ENCODE data around the gene CCSER1. TPM values are rescaled to one million over a fixed set of nuclear protein-coding genes. Genes with fewer than 3 reads are reported as not detected.

Gene CCSER1
- polyA plus RNA-seq, 3 donors from 2014 or later: 0.13 to 0.99 (median 0.90) TPM

DNA sequence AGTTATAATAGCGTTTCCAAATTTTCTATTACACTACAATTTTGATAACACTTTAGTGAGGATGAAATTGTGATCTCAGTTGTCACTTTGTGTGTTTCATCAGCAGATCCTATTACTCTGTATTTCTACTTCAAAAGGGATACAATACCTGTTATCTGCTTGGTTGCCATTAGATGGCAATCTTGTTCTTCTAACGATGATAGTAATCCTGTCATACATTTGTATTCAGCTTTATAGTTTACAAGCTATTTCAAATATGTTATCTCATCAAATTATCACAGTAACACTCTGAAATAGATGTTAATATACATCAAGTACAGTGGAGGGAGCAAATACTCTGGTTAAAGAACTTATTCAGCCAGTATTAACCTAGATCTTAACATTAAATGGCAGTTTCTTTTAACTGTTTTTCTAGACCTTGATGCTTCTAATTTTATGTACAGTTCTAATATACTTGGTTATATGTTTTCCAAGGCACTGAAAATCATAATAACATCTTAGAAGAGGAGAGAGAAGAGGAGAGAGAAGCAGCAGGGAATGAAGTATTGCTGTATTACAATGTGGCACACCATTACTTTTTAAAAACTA, 292.0 kb downstream of the CCSER1 start:
- DNase-seq: no peak
- H3K27me3 Mint-ChIP-seq (ENCODE audit: low read depth in 3 of 3): no peaks in the 10 kb centered on the region
- no peak overlapping the region for H3K4me3 Mint-ChIP-seq
- no peak overlapping the region for H3K27ac Mint-ChIP-seq
- peaks cover 0 to 2% (median 0%) of the 10 kb centered on the region in 3 donors for H3K36me3 Mint-ChIP-seq
- no peaks in the 10 kb centered on the region for H3K4me1 Mint-ChIP-seq
- H3K9me3 Mint-ChIP-seq: peaks cover 0 to 12% (median 4%) of the 10 kb centered on the region in 6 donors

DNA sequence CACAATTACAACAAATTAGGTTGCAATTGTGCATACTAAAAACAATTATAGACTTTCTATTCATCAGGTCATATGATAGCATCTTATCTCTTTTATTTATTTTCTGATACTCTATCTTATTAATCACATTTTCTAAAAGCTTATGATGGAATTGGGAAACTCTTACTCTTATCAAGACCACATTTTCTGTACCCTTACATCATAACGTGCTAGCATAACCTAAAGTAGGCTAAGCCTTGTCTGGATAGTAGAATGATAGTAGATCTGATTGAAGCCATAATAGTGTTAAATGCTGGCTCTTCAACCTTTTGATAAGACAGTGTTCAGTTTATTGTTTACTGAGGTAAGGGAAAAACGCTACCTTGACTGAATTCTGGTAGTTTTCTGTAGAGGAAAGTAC, 294.0 kb downstream of the CCSER1 start:
- Mint-ChIP-seq H3K27me3 (ENCODE audit: low read depth in 3 of 3) (no peaks in the 10 kb centered on the region), H3K27ac (no peak overlapping the region), H3K36me3 (peaks cover 0 to 4% (median 0%) of the 10 kb centered on the region in 3 donors), H3K4me3 (no peak overlapping the region), H3K9me3 (peaks cover 0 to 21% (median 4%) of the 10 kb centered on the region in 6 donors), H3K4me1 (no peaks in the 10 kb centered on the region)
- DNase-seq: no peak

DNA sequence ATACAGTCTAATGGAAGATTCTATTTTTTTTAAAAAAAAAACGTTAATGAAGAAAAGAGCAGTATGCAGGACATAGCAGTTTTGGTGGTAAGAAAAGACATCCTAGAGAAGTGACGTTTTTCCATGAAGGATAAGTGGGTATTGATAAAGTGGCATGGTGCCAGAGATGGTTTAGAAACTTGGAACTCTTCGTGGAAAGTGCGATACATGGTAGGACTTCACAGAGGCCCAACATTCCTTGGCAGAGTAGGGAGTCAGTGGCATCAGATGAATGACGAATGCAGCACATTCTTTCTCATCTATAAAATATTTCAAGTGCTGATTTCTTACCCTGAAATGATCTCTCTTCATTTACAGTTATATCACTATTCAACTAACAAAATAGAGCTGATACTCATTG, 298.7 kb downstream of the CCSER1 start:
- H3K9me3 Mint-ChIP-seq: peaks cover 0 to 26% (median 2%) of the 10 kb centered on the region in 6 donors
- no peak overlapping the region for H3K4me3 Mint-ChIP-seq
- no peaks in the 10 kb centered on the region for H3K4me1 Mint-ChIP-seq
- peaks cover 0 to 4% (median 0%) of the 10 kb centered on the region in 3 donors for H3K36me3 Mint-ChIP-seq
- no peak for DNase-seq
- no peak overlapping the region for H3K27ac Mint-ChIP-seq
- H3K27me3 Mint-ChIP-seq (ENCODE audit: low read depth in 3 of 3): no peaks in the 10 kb centered on the region

- no peak overlapping the region for H3K4me3 Mint-ChIP-seq
- H3K27ac Mint-ChIP-seq: no peak overlapping the region
- peaks cover 2 to 19% (median 4%) of the 10 kb centered on the region in 6 donors for H3K9me3 Mint-ChIP-seq
- DNase-seq: no peak
- no peaks in the 10 kb centered on the region for H3K27me3 Mint-ChIP-seq (ENCODE audit: low read depth in 3 of 3)
- H3K4me1 Mint-ChIP-seq: no peaks in the 10 kb centered on the region
- H3K36me3 Mint-ChIP-seq: no peaks in the 10 kb centered on the region
Observed at GRCh38 chr4:90438522-90438921, 311.3 kb downstream of the CCSER1 start.

DNA sequence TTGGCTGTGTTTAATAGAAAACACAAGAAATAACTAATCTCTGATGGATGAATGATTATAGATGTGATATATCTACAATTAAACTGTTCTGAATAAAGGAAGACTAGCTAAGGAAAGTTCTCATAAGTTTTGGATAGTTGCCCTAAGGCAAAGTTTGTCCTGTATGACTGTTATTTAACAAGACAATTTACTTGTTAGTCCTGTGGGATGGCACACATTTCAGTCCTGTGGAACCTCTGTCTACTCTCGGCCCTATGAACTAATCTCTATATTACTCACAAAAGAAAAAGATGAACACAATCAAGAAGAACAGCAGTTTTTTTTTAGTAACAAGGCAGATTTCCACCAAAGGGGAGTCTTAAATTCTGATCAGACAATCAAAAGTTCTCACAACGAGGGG, 314.6 kb downstream of the CCSER1 start:
- Mint-ChIP-seq H3K27ac (no peak overlapping the region), H3K4me3 (no peak overlapping the region), H3K9me3 (peaks cover 2 to 26% (median 3%) of the 10 kb centered on the region in 6 donors), H3K36me3 (no peaks in the 10 kb centered on the region), H3K27me3 (ENCODE audit: low read depth in 3 of 3) (no peaks in the 10 kb centered on the region), H3K4me1 (no peaks in the 10 kb centered on the region)
- no peak for DNase-seq

DNA sequence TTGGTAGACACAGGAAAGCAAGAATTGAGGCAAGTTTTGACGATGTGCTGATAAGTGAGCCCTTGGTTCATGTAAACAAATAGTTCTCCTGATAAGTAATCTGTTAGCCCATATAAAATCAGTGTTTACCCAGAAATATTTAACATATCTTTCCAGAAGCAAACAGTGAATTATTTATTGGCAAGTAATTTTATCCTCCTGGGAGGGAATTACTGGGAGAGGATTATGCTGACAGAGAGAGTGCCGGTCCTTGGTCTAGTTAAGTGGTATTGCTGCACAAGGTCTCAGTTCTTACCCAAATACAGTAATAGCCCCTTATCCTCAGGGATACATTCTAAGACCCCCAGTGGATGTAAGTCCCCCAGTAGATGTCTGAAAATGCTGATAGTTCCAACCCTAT, 315.4 kb downstream of the CCSER1 start:
- DNase-seq: no peak
- Mint-ChIP-seq H3K9me3 (peaks cover 2 to 26% (median 4%) of the 10 kb centered on the region in 6 donors), H3K4me1 (no peaks in the 10 kb centered on the region), H3K36me3 (no peaks in the 10 kb centered on the region), H3K27ac (no peak overlapping the region), H3K4me3 (no peak overlapping the region), H3K27me3 (ENCODE audit: low read depth in 3 of 3) (no peaks in the 10 kb centered on the region)

DNA sequence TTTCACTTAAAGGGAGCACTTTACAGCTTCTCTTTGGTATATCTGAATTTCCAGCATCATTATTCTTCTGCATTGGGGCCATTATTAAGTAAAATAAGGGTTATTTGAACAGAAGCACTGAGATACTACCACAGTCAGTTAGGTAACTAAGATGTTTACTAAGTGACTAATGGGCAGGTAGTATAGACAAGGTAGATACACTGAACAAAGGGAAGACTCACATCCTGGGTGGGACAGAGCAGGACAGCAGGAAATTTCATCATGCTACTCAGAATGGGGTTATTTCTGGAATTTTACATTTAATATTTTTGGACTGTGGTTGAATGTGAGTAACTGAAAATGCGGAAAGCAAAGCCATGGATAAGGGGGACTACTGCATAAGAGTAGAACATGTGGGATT, 316.0 kb downstream of the CCSER1 start:
- Mint-ChIP-seq H3K36me3 (no peaks in the 10 kb centered on the region), H3K27ac (no peak overlapping the region), H3K27me3 (ENCODE audit: low read depth in 3 of 3) (no peaks in the 10 kb centered on the region), H3K4me3 (no peak overlapping the region), H3K9me3 (peaks cover 2 to 26% (median 4%) of the 10 kb centered on the region in 6 donors), H3K4me1 (no peaks in the 10 kb centered on the region)
- DNase-seq: no peak

- Mint-ChIP-seq H3K4me3 (no peak overlapping the region), H3K27me3 (ENCODE audit: low read depth in 3 of 3) (no peaks in the 10 kb centered on the region), H3K36me3 (no peaks in the 10 kb centered on the region), H3K27ac (no peak overlapping the region), H3K4me1 (no peaks in the 10 kb centered on the region), H3K9me3 (peaks cover 3 to 27% (median 4%) of the 10 kb centered on the region in 6 donors)
- DNase-seq: no peak
Observed at GRCh38 chr4:90444904-90445303, 317.7 kb downstream of the CCSER1 start.

DNA sequence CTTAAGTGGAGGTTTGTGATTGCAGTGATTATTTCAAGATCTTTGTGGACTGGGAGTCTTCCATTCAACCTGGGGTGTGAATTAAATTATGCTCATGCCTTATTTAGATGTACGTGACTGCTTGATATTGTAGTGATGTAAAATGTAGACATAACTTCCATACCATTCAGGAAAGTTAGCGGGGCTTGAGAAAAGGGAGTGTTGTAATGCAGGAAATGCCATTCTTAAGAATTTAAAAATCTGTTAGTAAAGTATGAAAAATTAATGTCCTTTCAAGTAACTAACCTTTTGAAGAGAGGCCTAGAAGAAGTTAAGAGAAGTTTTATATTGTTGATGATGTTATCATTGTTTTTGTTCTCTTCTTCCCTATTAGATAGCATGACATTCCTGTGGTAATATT, 318.2 kb downstream of the CCSER1 start:
- H3K9me3 Mint-ChIP-seq: peaks cover 3 to 28% (median 6%) of the 10 kb centered on the region in 6 donors
- no peaks in the 10 kb centered on the region for H3K27me3 Mint-ChIP-seq (ENCODE audit: low read depth in 3 of 3)
- H3K4me1 Mint-ChIP-seq: no peaks in the 10 kb centered on the region
- no peak for DNase-seq
- H3K36me3 Mint-ChIP-seq: no peaks in the 10 kb centered on the region
- H3K4me3 Mint-ChIP-seq: no peak overlapping the region
- H3K27ac Mint-ChIP-seq: no peak overlapping the region

DNA sequence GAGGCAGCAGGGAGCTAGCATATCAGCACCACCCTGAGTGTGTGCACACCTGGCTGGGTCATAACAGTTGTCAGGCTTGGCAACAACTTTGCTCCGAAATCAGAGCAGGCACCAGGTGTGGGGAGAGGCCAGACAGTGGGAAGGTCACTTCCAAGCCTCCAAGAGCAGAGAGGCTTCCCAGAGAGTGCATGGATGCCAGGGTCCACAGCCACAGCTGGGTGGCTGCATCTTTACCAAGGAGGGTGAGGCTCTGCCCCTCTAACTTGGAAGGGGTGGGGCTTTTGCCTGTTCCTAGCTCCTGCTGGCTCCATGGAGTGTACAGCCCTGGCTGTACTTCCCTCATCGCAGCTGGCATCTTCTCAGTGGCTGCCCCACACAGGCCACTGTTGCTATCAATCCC, 322.4 kb downstream of the CCSER1 start:
- no peak for DNase-seq
- H3K27ac Mint-ChIP-seq: no peak overlapping the region
- H3K4me1 Mint-ChIP-seq: no peaks in the 10 kb centered on the region
- H3K9me3 Mint-ChIP-seq: peaks cover 2 to 20% (median 10%) of the 10 kb centered on the region in 6 donors
- no peak overlapping the region for H3K4me3 Mint-ChIP-seq
- no peaks in the 10 kb centered on the region for H3K36me3 Mint-ChIP-seq
- H3K27me3 Mint-ChIP-seq (ENCODE audit: low read depth in 3 of 3): no peaks in the 10 kb centered on the region

- H3K4me1 Mint-ChIP-seq: no peaks in the 10 kb centered on the region
- no peak overlapping the region for H3K4me3 Mint-ChIP-seq
- H3K27ac Mint-ChIP-seq: no peak overlapping the region
- peaks cover 0 to 4% (median 0%) of the 10 kb centered on the region in 3 donors for H3K36me3 Mint-ChIP-seq
- DNase-seq: no peak
- peaks cover 12 to 31% (median 18%) of the 10 kb centered on the region in 6 donors for H3K9me3 Mint-ChIP-seq
- no peaks in the 10 kb centered on the region for H3K27me3 Mint-ChIP-seq (ENCODE audit: low read depth in 3 of 3)
Observed at GRCh38 chr4:90456891-90457290, 329.7 kb downstream of the CCSER1 start.

- H3K36me3 Mint-ChIP-seq: peaks cover 0 to 4% (median 0%) of the 10 kb centered on the region in 3 donors
- no peak overlapping the region for H3K4me3 Mint-ChIP-seq
- peaks cover 12 to 31% (median 18%) of the 10 kb centered on the region in 6 donors for H3K9me3 Mint-ChIP-seq
- no peak overlapping the region for H3K27ac Mint-ChIP-seq
- no peak for DNase-seq
- H3K4me1 Mint-ChIP-seq: no peaks in the 10 kb centered on the region
- peaks cover 0 to 1% (median 0%) of the 10 kb centered on the region in 3 donors for H3K27me3 Mint-ChIP-seq (ENCODE audit: low read depth in 3 of 3)
Observed at GRCh38 chr4:90457817-90458216, 330.6 kb downstream of the CCSER1 start.

DNA sequence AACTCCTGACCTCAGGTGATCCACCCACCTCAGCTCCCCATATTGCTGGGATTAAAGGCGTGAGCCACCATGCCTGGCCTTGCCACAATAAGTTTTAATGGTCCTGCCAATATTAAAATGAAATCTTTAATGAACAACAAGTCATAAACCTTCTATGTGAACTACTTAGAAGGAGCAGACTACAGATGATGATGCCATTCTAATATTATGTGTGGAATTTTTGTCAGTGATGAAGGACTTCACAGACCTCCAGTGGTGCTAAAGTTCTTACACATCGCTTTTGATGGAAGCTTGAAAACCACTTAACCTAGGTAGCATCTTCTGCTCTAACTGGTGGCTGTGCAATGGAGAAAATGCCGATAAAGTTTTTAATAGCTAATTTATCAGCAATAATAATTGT, 331.4 kb downstream of the CCSER1 start:
- H3K27me3 Mint-ChIP-seq (ENCODE audit: low read depth in 3 of 3): peaks cover 0 to 3% (median 0%) of the 10 kb centered on the region in 3 donors
- DNase-seq: no peak
- H3K36me3 Mint-ChIP-seq: peaks cover 0 to 4% (median 0%) of the 10 kb centered on the region in 3 donors
- H3K27ac Mint-ChIP-seq: no peak overlapping the region
- H3K4me1 Mint-ChIP-seq: no peaks in the 10 kb centered on the region
- H3K4me3 Mint-ChIP-seq: no peak overlapping the region
- peaks cover 12 to 31% (median 18%) of the 10 kb centered on the region in 6 donors for H3K9me3 Mint-ChIP-seq

DNA sequence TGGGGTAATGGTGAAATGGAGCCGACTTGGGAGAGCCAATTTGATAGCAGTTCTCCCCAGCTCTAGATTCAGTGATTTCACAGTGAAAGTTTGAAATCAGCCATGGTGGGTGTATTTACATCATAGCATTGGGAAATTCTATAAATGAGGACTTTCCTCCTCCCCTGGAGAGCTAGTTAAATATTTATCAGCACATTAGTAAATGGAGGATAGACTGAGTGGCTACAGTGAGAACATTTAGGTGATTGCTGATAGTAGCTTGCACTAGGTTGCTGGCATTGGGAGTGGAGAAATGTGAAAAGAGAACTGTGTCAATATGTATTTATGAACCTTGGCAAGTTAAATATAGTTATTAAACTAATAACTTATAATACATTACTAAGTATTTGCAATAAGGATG, 347.3 kb downstream of the CCSER1 start:
- no peaks in the 10 kb centered on the region for H3K27me3 Mint-ChIP-seq (ENCODE audit: low read depth in 3 of 3)
- H3K36me3 Mint-ChIP-seq: no peaks in the 10 kb centered on the region
- H3K4me1 Mint-ChIP-seq: no peaks in the 10 kb centered on the region
- peaks cover 1 to 14% (median 7%) of the 10 kb centered on the region in 6 donors for H3K9me3 Mint-ChIP-seq
- no peak for DNase-seq
- no peak overlapping the region for H3K4me3 Mint-ChIP-seq
- H3K27ac Mint-ChIP-seq: no peak overlapping the region

- Mint-ChIP-seq H3K36me3 (no peaks in the 10 kb centered on the region), H3K27ac (no peak overlapping the region), H3K4me1 (no peaks in the 10 kb centered on the region), H3K27me3 (ENCODE audit: low read depth in 3 of 3) (no peaks in the 10 kb centered on the region), H3K4me3 (no peak overlapping the region), H3K9me3 (peaks cover 2 to 17% (median 9%) of the 10 kb centered on the region in 6 donors)
- no peak for DNase-seq
Observed at GRCh38 chr4:90476019-90476418, 348.8 kb downstream of the CCSER1 start.

Measured in immature natural killer cell (primary cell).